Large intestine (tissue), 3 donors: ENCODE results near the gene PLEKHG1. TPM values are rescaled to one million over a fixed set of nuclear protein-coding genes. Genes with fewer than 3 reads are reported as not detected.
A peak's percentile ranks its signal among the peaks of the same experiment; 100 is the strongest.

Source experiments
- DNase-seq, 2 donors: peaks; one replicate each; pipeline versions ENCODE4 v3.0.0 to v3.0.0-alpha.2; 2013
- H3K27ac ChIP-seq: one replicate; pipeline ENCODE4 v1.5.1; 2013; ENCODE audit warnings: low read length
- H3K27me3 ChIP-seq: 2 replicates; pipeline ENCODE4 v1.6.1; 2013; ENCODE audit warnings: low read length; ENCODE audit not compliant: control insufficient read depth, insufficient read depth
- H3K36me3 ChIP-seq: 2 replicates; pipeline ENCODE4 v1.6.1; 2013; ENCODE audit warnings: low read length; ENCODE audit not compliant: control insufficient read depth, insufficient read depth
- H3K4me1 ChIP-seq: one replicate; pipeline ENCODE4 v1.6.1; 2013; ENCODE audit warnings: low read length; ENCODE audit not compliant: control insufficient read depth, insufficient read depth
- H3K4me3 ChIP-seq: one replicate; pipeline ENCODE4 v1.5.1; 2013; ENCODE audit warnings: low read length
- H3K9me3 ChIP-seq: one replicate; pipeline ENCODE4 v1.6.1; 2013; ENCODE audit warnings: mild to moderate bottlenecking, low read depth, low read length, moderate library complexity; ENCODE audit not compliant: control insufficient read depth
- WGBS: methylation state at CpG from one replicate; pipeline ENCODE4 v1.1.5; 2013; ENCODE audit warnings: low lambda C conversion rate; ENCODE audit not compliant: insufficient coverage; 5-methylcytosine and 5-hydroxymethylcytosine counted together
- polyA plus RNA-seq: library from polyadenylated mRNA; unstranded; fragments of 120-200 nt; gene quantifications from one replicate; pipeline ENCODE4 v1.2.1, GENCODE V29; 2013

Gene PLEKHG1
- polyA plus RNA-seq, 1 donor: 7.2 TPM

DNA sequence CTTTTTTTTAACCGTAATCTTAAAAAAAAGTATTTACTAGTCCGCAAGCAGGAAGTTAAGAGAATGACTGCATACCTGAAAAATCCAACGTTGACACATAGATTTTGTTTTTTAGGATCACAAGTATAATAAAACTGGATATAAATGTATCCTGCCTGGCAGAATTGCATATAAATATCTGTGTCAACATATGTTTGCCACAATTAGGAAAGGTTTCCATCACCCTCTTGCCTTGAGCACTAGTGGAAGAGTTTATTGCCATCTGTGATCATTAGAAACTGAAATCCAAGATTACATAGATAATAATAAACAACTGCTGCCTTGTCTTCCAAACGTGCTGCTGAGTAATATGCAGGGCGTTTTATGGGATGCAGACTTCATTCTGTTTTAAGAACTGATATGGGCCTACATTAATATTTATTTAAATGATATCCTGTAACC is 27.9 kb downstream of the PLEKHG1 start:
- Histone ChIP-seq H3K36me3 (no peaks in the 10 kb centered on the region), H3K9me3 (no peaks in the 10 kb centered on the region), H3K4me1 (peaks cover 31% of the 10 kb centered on the region), H3K4me3 (no peak overlapping the region), H3K27me3 (no peaks in the 10 kb centered on the region), H3K27ac (peak overlapping the region; percentile 70)
- no peak for DNase-seq
- 60% methylated on average over 2 of the region's 5 CpGs for WGBS

DNA sequence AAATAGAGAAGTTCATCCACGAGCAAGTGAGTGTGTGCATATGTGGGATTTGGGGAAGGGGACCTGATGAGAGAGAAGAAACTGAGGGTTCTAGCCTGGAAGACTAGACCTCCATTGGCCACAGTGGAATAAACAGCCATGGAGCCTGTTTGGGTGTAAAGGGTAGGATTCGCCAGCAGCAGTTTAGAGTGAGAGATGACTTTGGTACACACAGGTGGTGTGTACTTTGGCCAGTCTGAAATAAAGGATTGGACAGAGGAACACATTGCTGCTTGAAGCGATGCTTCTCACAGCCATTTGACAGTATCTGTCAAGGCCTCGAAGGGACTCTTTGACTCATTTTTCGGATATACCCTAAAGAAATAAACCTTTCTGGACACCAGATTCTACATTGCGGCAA is 29.2 kb downstream of the PLEKHG1 start:
- WGBS: no CpG with 5 or more reads among the region's 6 CpGs
- no peaks in the 10 kb centered on the region for H3K36me3 ChIP-seq
- no peak overlapping the region for H3K4me3 ChIP-seq
- no peaks in the 10 kb centered on the region for H3K9me3 ChIP-seq
- no peaks in the 10 kb centered on the region for H3K27me3 ChIP-seq
- DNase-seq: no peak
- H3K27ac ChIP-seq: peak overlapping the region; percentile 70
- H3K4me1 ChIP-seq: peaks cover 36% of the 10 kb centered on the region

DNA sequence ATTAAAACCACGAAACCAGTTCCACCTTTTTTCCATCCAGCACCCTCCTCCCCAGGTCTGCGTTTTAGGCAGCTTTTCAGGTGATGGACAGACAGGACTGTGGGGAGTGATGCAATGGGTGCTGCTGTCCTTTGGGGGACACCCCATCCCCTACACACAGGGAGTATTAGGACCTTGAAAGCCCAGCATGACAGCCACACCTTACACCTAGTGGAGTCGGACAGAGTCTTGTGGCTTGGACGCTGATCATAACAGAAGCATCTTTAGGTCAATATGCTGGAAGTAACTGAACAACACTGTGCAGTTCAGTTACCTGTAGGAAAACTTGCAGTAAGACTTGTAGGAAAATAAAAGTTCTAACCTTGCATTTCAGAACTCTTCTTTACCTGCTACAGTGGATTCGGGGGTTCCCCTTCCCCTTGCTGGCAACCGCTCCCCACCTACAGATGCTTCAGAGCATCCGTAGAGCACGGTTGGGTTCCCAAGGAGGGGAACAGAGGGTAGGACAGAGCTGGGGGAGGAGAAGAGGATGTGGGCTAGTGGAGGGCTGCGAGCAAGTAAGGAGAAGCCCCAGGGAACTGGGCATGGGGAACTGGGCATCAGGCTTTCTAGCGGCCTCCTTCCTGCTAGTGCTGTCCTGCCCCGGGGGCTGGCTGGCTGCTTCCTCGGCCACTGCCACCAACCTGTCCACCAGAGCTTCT is 31.7 kb downstream of the PLEKHG1 start:
- no peaks in the 10 kb centered on the region for H3K27me3 ChIP-seq
- H3K4me3 ChIP-seq: no peak overlapping the region
- 100% methylated on average over 1 of the region's 12 CpGs for WGBS
- no peaks in the 10 kb centered on the region for H3K9me3 ChIP-seq
- H3K4me1 ChIP-seq: peaks cover 47% of the 10 kb centered on the region
- DNase-seq: no peak
- H3K27ac ChIP-seq: no peak overlapping the region
- H3K36me3 ChIP-seq: no peaks in the 10 kb centered on the region

DNA sequence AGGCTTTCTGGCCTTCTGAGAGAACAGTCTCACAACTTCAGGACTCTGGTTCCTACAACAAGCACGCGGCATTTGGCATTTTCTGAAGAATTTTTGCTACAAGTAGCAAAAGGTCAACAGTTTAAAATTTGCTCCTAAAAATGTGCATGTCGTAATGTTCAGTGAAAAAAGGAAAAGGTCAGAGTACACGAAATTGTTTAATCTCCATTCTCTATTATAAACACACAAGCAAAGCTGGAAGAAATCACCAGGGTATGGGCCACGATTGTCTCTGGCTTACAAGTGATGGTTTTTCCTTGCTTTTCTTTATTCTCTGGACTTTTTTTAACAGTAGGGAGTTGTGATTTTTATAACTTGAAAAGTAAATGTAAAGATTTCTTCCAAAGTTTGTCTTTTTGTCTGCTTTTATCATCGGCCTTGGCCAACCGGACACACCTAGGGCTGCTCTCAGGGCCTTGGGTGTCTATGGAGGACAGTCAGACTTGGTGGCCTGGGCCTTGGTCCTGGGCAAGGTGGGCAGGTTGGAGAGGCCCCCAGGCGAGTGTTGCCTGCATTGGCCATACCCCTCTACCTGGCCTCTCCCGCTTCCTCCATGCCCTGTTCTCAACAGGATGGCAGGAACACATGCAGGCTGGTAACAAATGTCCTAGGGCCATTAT is 32.4 kb downstream of the PLEKHG1 start:
- DNase-seq: no peak
- WGBS: 52% methylated on average over 3 of the region's 9 CpGs
- no peak overlapping the region for H3K4me3 ChIP-seq
- H3K9me3 ChIP-seq: no peaks in the 10 kb centered on the region
- H3K4me1 ChIP-seq: peaks cover 45% of the 10 kb centered on the region
- H3K36me3 ChIP-seq: no peaks in the 10 kb centered on the region
- no peak overlapping the region for H3K27ac ChIP-seq
- no peaks in the 10 kb centered on the region for H3K27me3 ChIP-seq

DNA sequence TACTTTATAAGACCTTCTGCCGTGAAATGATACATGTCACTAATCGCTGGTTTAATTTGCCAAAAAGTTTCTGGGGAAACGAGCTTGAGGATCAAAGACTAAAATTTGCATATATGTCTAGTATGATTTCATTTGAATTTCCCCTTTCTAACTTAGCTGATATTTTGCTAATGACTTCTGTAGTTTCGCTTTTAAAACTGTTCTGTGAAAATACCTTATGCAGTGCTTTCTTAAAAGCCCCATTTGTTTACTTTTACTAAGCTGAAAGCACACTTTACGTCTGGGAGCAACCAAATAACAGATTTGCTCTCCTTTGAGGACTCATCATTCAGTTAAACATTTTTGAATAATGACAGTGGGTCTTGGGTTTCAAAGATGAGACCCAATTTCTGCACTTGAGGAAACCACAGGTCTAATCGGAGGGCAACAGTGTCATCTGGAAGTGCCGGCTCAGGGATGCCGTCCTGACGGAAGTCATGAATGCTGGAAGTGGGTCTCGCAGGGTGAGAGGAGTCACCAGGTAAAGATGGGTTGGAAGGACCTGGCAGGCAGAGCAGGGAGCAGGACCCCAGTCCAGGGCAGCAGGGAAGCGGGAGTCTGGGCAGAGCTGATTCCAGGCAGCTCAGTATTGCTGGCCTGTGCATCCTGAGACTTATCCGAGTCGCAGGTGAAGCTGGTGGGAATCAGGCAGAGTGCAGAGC is 33.2 kb downstream of the PLEKHG1 start:
- H3K9me3 ChIP-seq: no peaks in the 10 kb centered on the region
- H3K27me3 ChIP-seq: no peaks in the 10 kb centered on the region
- H3K4me1 ChIP-seq: peaks cover 37% of the 10 kb centered on the region
- 75% methylated on average over 2 of the region's 13 CpGs for WGBS
- no peaks in the 10 kb centered on the region for H3K36me3 ChIP-seq
- H3K27ac ChIP-seq: no peak overlapping the region
- no peak overlapping the region for H3K4me3 ChIP-seq
- no peak for DNase-seq

DNA sequence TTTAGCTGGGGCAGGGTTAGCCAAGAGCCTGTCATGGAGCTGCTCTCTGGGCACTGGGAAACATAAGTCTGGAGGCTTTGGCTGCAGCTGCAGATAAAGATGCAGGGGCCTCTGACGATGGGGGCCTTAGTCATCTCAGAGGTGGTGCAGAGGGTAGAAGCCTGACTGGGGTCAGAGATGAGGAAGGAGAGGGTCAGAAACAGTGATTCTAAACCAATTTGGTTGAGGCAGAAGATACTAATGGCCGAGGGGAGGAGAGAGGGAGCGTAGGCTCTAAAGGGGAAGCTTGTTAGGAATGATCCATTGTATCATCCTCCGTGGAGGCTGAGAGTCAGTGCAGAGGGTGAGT is 33.8 kb downstream of the PLEKHG1 start:
- H3K27me3 ChIP-seq: no peaks in the 10 kb centered on the region
- no peaks in the 10 kb centered on the region for H3K9me3 ChIP-seq
- 100% methylated on average over 1 of the region's 4 CpGs for WGBS
- H3K4me3 ChIP-seq: no peak overlapping the region
- H3K4me1 ChIP-seq: peaks cover 32% of the 10 kb centered on the region
- no peaks in the 10 kb centered on the region for H3K36me3 ChIP-seq
- no peak for DNase-seq
- no peak overlapping the region for H3K27ac ChIP-seq

DNA sequence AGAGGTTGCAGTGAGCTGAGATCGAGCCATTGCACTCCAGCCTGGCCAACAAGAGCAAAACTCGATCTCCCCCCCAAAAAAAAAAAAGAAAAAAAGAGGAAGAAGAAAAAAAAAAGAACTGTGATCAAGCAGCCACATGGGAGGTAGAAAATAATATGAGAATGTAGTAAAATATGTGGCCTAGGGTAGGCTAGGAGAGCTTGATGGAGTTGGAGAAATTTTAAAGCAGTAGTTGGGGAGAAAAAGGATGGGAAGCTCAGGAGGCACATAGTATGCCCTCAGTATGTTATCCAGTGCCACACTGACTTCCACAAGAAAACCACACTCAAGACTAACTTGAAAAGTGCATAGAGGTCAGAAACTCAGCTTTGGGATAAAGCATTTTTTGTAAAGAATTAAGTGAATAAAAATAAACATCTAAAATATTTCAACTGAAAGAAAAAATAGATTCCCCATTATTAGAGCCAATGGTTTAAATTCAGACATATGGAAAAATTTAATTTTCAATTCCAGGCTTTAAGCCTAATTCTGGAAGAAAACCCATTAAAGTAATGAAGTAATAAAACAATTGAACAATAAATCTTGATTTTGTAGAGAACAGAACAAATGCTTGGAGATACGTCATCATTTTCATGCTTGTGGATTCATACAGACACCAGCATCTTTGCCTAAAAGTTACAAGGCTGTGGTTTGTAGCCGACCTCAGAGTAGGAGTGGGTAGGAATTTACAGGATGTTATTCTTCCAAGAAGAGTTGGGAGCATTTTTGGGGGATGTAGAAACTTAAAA is 34.7 kb downstream of the PLEKHG1 start:
- no peak overlapping the region for H3K27ac ChIP-seq
- WGBS: 80% methylated on average over 1 of the region's 4 CpGs
- H3K9me3 ChIP-seq: no peaks in the 10 kb centered on the region

DNA sequence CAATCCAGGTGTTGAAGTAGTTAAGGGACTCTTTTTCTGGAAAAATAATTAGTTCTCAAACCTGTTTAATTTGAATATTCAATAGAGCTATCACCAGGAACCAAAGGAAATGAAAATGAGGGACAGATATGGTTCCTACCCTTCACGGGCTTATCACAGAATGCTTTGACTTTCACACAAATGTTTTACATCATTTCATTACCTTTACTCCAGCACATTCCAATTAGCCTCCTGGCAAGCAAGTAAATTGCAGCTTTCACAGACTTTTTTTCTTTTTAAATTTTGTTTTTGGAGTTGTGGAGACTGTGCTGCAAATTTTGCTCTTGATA is 35.2 kb downstream of the PLEKHG1 start:
- no peak for DNase-seq
- Histone ChIP-seq H3K27ac (no peak overlapping the region), H3K36me3 (no peaks in the 10 kb centered on the region), H3K9me3 (no peaks in the 10 kb centered on the region), H3K27me3 (no peaks in the 10 kb centered on the region), H3K4me1 (peaks cover 25% of the 10 kb centered on the region), H3K4me3 (no peak overlapping the region)
- WGBS: no CpG with 5 or more reads among the region's 1 CpG

More for the DNA sequence above, 34.7 kb downstream of the PLEKHG1 start:
- Histone ChIP-seq H3K36me3 (no peaks in the 10 kb centered on the region), H3K4me3 (no peak overlapping the region), H3K27me3 (no peaks in the 10 kb centered on the region), H3K4me1 (peaks cover 25% of the 10 kb centered on the region)
- no peak for DNase-seq

DNA sequence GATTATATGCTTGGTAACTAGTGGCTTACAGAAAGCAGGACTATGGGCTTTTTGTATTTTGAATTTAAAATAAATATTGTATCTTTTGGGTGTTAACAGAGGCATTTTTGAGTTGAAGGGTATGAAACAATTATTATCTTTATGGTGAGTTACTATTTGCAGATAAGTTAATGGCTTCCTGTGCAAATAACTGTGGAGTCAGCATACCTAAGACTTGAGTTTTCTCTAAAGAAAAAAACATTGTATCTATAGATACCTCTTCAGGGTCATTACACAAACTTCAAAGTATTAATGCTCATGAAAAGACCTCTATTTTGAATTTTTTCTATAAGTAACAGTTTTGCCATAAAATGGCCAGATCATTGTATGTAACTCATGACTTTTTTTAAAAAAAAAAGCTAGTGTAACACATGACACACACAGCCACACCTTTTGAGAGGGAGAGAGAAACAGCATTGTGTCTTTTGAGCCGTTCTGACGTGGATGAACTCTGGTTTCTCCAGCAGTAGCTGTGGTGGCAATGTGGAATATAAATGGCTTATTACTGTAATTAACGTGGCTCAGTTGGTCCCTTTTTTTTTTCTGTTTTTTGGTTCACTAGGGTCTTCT is 36.3 kb downstream of the PLEKHG1 start:
- H3K27ac ChIP-seq: peak overlapping the region; percentile 20

DNA sequence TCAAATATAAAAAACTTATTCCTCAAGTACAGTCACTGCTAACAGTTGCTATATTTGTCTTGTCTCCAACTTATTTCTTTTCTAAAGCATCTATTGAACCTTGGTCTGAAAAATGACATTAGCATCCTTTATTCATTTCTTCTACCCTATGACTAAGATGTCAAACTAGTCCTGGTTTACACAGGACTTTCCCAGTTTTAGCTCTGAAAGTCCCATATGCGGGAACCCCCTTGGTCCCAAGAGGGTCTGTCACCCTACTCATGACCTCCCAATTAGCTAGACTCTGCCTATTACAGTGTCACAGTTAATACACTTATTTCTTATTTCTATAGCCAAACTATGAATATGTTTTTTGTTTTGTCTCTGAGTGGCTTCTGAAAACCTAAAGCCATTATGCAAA is 37.1 kb downstream of the PLEKHG1 start:
- no CpG with 5 or more reads among the region's 1 CpG for WGBS
- H3K4me3 ChIP-seq: no peak overlapping the region
- DNase-seq: no peak
- H3K4me1 ChIP-seq: peaks cover 32% of the 10 kb centered on the region
- H3K9me3 ChIP-seq: no peaks in the 10 kb centered on the region
- H3K36me3 ChIP-seq: no peaks in the 10 kb centered on the region
- no peak overlapping the region for H3K27ac ChIP-seq
- no peaks in the 10 kb centered on the region for H3K27me3 ChIP-seq

More for the DNA sequence above, 36.3 kb downstream of the PLEKHG1 start:
- H3K4me3 ChIP-seq: no peak overlapping the region
- no CpG with 5 or more reads among the region's 3 CpGs for WGBS
- H3K4me1 ChIP-seq: peaks cover 30% of the 10 kb centered on the region
- H3K27me3 ChIP-seq: no peaks in the 10 kb centered on the region
- H3K9me3 ChIP-seq: no peaks in the 10 kb centered on the region
- no peaks in the 10 kb centered on the region for H3K36me3 ChIP-seq
- DNase-seq: peak; percentile 56 to 79
